Neutrophil (primary cell): ENCODE data around the gene POGK.

Source experiments
- H3K27ac ChIP-seq: fragments of 200-600 bp; sonication (generic); 2 replicates; pipeline ENCODE4 v1.5.1; 2016; ENCODE audit warnings: mild to moderate bottlenecking, moderate library complexity
- H3K27me3 ChIP-seq: fragments of 200-600 bp; sonication (generic); 2 replicates; pipeline ENCODE4 v1.6.0; 2016; ENCODE audit warnings: mild to moderate bottlenecking
- H3K36me3 ChIP-seq: fragments of 200-600 bp; sonication (generic); 2 replicates; pipeline ENCODE4 v1.5.1; 2017
- H3K4me1 ChIP-seq, 2 experiments: fragments of 200-600 bp in 1 of 2; sonication (generic) in 1 of 2; 1 replicate in 1 of 2; 2 replicates in 1 of 2; pipeline versions ENCODE4 v1.5.1 to v1.6.1; 2013 to 2016; ENCODE audit warnings: low read depth in 1 of 2, low read length in 1 of 2, mild to moderate bottlenecking in 1 of 2, moderate library complexity in 1 of 2; ENCODE audit not compliant: control insufficient read depth in 1 of 2, insufficient read depth in 1 of 2
- H3K4me3 ChIP-seq, 2 experiments: fragments of 200-600 bp in 1 of 2; sonication (generic) in 1 of 2; 1 replicate in 1 of 2; 2 replicates in 1 of 2; pipeline ENCODE4 v1.5.1; 2013 to 2016; ENCODE audit warnings: low read depth in 1 of 2, low read length in 1 of 2, mild to moderate bottlenecking in 1 of 2, moderate library complexity in 1 of 2
- H3K9me3 ChIP-seq: fragments of 200-600 bp; sonication (generic); 2 replicates; pipeline ENCODE4 v1.5.1; 2016
- TF ChIP-seq, protein P1 (sequence below): fragments of 200-600 bp; sonication (generic); IDR thresholded peaks from 2 replicates; pipeline ENCODE4 v1.5.1; 2016; ENCODE audit warnings: antibody characterized with exemption

POGK gene

DNA sequence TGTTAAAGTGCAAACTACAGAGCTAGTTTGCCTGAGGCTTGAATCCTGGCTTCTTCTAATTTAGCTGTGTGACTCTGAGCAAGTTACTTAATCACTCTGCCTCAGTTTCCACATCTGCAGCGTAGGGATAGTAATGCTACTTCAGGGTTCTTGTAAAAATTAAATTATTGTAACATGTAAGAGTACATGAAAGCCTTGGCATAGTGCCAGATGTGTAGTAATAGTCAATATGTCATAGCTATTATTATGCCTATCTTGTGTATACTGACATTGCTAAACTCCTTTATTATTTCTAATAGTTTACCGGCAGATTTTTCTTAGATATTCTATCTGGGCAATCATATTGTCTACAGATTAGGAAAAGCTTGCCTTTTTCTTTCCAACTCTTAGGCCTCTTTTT is 43.6 kb downstream of the POGK start:
- no peaks in the 10 kb centered on the region for H3K36me3 ChIP-seq
- no peaks in the 10 kb centered on the region for H3K9me3 ChIP-seq
- no peak overlapping the region for H3K27ac ChIP-seq
- TF ChIP-seq, protein P1, sequence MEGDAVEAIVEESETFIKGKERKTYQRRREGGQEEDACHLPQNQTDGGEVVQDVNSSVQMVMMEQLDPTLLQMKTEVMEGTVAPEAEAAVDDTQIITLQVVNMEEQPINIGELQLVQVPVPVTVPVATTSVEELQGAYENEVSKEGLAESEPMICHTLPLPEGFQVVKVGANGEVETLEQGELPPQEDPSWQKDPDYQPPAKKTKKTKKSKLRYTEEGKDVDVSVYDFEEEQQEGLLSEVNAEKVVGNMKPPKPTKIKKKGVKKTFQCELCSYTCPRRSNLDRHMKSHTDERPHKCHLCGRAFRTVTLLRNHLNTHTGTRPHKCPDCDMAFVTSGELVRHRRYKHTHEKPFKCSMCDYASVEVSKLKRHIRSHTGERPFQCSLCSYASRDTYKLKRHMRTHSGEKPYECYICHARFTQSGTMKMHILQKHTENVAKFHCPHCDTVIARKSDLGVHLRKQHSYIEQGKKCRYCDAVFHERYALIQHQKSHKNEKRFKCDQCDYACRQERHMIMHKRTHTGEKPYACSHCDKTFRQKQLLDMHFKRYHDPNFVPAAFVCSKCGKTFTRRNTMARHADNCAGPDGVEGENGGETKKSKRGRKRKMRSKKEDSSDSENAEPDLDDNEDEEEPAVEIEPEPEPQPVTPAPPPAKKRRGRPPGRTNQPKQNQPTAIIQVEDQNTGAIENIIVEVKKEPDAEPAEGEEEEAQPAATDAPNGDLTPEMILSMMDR = no peak
- peaks cover 0 to 11% of the 10 kb centered on the region in 2 experiments for H3K4me1 ChIP-seq
- no peak overlapping the region for H3K4me3 ChIP-seq
- peaks cover 41% of the 10 kb centered on the region for H3K27me3 ChIP-seq

DNA sequence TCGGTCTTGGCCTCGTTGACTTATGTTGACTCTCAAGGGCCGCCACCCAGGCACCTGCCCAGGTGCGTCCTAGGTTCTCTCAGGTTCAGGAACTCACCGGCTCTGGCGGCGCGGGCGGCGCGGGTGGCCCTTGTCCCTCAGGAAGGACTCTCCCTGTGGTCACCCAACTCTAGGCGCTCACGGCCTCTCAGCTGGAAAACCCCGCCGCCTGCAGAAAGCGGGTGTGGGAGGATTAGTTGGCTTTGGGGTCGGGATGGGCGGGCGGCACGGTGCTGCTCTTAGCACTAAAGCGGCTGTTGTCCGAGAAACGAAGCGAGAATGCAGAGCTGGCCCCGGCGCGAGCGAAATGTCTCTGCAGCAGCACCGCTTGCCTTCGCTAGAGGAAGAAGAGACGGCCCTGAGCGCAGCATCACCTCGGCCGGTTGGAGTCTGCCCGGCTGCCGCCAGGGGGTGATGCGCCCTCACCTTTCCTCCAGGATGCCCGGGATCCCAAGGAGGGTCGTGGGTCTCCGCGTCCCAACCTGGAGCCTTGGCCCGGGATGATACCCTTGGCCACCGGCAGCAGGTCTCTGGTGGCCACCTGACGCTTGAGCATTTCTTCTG is 44.9 kb downstream of the POGK start:
- H3K4me1 ChIP-seq = peaks cover 0 to 11% of the 10 kb centered on the region in 2 experiments
- H3K27ac ChIP-seq = no peak overlapping the region
- TF ChIP-seq, protein P1 = no peak
- H3K36me3 ChIP-seq = no peaks in the 10 kb centered on the region
- H3K4me3 ChIP-seq = no peak overlapping the region
- no peaks in the 10 kb centered on the region for H3K9me3 ChIP-seq
- peaks cover 41% of the 10 kb centered on the region for H3K27me3 ChIP-seq

DNA sequence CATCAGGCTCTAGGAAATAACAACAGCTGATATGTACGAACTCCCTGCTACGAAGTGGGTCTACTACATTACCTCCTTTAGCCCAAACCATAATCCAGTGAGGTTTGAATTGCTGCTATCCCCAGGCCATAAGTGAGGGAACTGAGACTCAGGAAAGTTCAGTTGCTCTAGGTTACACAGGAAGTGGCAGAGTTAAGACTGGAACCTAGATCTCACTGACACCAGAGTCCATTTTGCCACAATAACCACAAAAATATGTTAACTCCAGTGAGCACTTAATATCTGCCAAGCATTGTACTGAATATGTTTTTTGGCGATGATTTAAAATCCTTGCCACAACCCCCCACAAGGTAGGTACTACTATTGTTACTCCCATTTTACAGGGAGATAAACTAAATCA is 45.7 kb downstream of the POGK start:
- peaks cover 41% of the 10 kb centered on the region for H3K27me3 ChIP-seq
- H3K4me1 ChIP-seq = peaks cover 0 to 11% of the 10 kb centered on the region in 2 experiments
- TF ChIP-seq, protein P1 = no peak
- H3K27ac ChIP-seq = no peak overlapping the region
- H3K9me3 ChIP-seq = no peaks in the 10 kb centered on the region
- no peak overlapping the region for H3K4me3 ChIP-seq
- H3K36me3 ChIP-seq = no peaks in the 10 kb centered on the region

DNA sequence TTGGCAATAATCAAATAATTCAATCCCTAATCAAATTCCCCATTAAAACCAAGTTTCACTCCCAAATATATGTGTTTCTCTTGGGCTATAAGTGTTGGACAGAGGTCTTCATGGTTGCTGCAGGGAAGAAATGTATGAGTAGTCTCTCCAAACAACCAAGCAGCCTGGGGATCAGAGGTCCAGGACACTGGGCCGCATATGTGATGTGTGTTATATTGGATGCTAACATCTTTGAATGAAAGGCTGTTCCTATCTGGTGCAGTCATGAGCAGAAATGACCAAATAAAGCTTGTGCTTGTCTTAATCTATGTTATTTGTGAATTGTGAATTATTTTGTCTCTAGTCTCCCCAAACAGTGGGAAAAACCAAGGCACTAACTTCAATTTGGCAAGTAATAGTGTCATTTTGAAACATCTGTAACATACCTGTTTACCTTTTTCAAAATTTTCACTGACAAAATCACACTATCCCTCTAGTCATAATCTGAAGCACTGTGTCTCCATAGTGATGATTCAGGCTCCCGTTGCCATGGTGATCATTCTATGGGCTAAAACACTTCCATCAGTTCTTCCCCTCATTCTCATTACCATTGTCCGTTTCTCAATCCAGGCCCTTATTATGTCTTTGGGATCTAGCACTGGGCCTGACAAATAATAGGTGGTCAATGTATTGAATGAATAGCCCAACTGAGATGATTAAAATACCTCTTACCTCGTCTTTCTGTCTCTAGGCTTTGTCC is 49.3 kb downstream of the POGK start:
- Histone ChIP-seq H3K27me3 (peaks cover 34% of the 10 kb centered on the region), H3K27ac (no peak overlapping the region), H3K4me1 (peaks cover 0 to 6% of the 10 kb centered on the region in 2 experiments), H3K36me3 (no peaks in the 10 kb centered on the region), H3K4me3 (no peak overlapping the region), H3K9me3 (no peaks in the 10 kb centered on the region)
- TF ChIP-seq, protein P1 = no peak

DNA sequence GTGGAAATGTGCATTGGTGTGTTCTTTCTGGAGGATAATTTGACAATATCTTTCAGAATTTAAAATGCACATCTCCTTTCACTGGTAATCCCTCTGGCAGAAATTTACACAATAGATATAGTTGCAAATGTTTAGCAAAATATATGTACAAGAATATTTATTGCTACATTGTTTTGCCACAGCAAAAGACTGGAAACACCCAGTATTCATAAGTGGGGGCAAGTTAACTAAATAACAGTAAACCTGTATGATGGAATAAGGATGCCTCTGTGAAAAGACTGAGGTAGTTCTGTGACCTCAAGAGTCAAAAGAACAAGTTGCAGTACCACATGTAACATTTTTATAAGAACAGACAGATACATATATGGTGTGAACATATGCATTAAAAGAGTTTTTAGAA is 50.5 kb downstream of the POGK start:
- TF ChIP-seq, protein P1 = no peak
- H3K27ac ChIP-seq = no peak overlapping the region
- H3K4me3 ChIP-seq = no peak overlapping the region
- H3K9me3 ChIP-seq = no peaks in the 10 kb centered on the region
- no peaks in the 10 kb centered on the region for H3K36me3 ChIP-seq
- H3K27me3 ChIP-seq = peaks cover 22% of the 10 kb centered on the region
- no peaks in the 10 kb centered on the region for H3K4me1 ChIP-seq
